ENCODE measurements around the gene C10orf71.

The C10orf71 gene

GRCh38 chr10:49321021-49321420 lies 22.1 kb downstream of the C10orf71 start:
- peaks cover 63% of the 10 kb centered on the region for H3K27me3 ChIP-seq (replicated peaks; ENCODE audit: control insufficient read depth, insufficient read depth, low read length)
- no peaks in the 10 kb centered on the region for H3K4me1 ChIP-seq (ENCODE audit: control insufficient read depth, insufficient read depth, low read length)
- H3K4me3 ChIP-seq (ENCODE audit: low read length) = no peak overlapping the region
- no peaks in the 10 kb centered on the region for H3K36me3 ChIP-seq (ENCODE audit: control insufficient read depth, insufficient read depth, low read length, severe bottlenecking)
- H3K9ac ChIP-seq (ENCODE audit: low read length) = no peak overlapping the region
- H3K9me3 ChIP-seq (ENCODE audit: control insufficient read depth, low read length) = no peaks in the 10 kb centered on the region
- no peak for DNase-seq (ENCODE audit: low read depth)

DNA sequence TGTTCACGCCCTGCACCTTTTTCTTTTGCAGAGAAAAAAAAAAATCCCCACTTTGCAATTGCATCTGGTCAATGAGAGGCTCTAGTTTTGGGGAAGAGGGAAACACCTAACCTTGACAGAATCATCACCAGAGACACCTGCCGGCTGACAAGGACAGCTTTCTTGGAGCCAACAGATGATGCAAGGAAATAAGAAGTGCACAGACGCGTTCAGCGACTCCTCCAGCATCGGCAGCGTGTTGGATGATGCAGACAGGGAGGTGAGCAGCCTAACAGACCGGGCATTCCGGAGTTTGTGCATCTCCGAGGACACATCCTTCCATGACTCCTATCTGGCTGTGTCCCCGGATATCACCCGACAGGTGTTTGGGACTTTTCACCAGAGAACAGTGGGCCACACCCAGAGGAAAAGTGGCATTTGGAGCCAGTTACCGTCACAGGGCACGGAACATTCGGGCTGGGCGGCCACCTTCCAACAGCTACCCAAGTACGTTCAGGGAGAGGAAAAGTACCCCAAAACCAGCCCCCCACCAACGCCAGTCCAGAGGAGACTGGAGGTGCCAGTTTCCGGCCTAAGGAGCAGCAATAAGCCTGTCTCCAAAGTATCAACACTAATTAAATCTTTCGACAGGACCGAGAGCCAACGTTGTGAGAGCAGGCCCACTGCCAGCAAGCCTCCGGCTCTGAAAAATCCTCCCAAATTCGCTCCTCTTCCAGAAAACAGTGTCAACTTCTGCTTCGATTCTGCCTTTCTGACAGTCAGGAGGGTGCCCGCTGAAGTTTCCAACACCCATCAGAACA lies 23.6 kb downstream of the C10orf71 start:
- peaks cover 52% of the 10 kb centered on the region for H3K27me3 ChIP-seq (replicated peaks; ENCODE audit: control insufficient read depth, insufficient read depth, low read length)

GRCh38 chr10:49323171-49323895 lies 24.4 kb downstream of the C10orf71 start:
- no peak for DNase-seq (ENCODE audit: low read depth)
- no peaks in the 10 kb centered on the region for H3K9me3 ChIP-seq (ENCODE audit: control insufficient read depth, low read length)
- no peak overlapping the region for H3K4me3 ChIP-seq (ENCODE audit: low read length)
- H3K27me3 ChIP-seq (replicated peaks; ENCODE audit: control insufficient read depth, insufficient read depth, low read length) = peaks cover 55% of the 10 kb centered on the region
- H3K9ac ChIP-seq (ENCODE audit: low read length) = no peak overlapping the region
- H3K4me1 ChIP-seq (ENCODE audit: control insufficient read depth, insufficient read depth, low read length) = no peaks in the 10 kb centered on the region
- no peaks in the 10 kb centered on the region for H3K36me3 ChIP-seq (ENCODE audit: control insufficient read depth, insufficient read depth, low read length, severe bottlenecking)

More for the DNA sequence above, 23.6 kb downstream of the C10orf71 start:
- Histone ChIP-seq H3K36me3 (ENCODE audit: control insufficient read depth, insufficient read depth, low read length, severe bottlenecking) (no peaks in the 10 kb centered on the region), H3K4me3 (ENCODE audit: low read length) (no peak overlapping the region), H3K4me1 (ENCODE audit: control insufficient read depth, insufficient read depth, low read length) (no peaks in the 10 kb centered on the region), H3K9ac (ENCODE audit: low read length) (no peak overlapping the region), H3K9me3 (ENCODE audit: control insufficient read depth, low read length) (no peaks in the 10 kb centered on the region)
- no peak for DNase-seq (ENCODE audit: low read depth)

- no peak for DNase-seq (ENCODE audit: low read depth)
- no peaks in the 10 kb centered on the region for H3K36me3 ChIP-seq (ENCODE audit: control insufficient read depth, insufficient read depth, low read length, severe bottlenecking)
- no peaks in the 10 kb centered on the region for H3K4me1 ChIP-seq (ENCODE audit: control insufficient read depth, insufficient read depth, low read length)
- H3K9me3 ChIP-seq (ENCODE audit: control insufficient read depth, low read length) = no peaks in the 10 kb centered on the region
- H3K27me3 ChIP-seq (replicated peaks; ENCODE audit: control insufficient read depth, insufficient read depth, low read length) = peaks cover 49% of the 10 kb centered on the region
- H3K9ac ChIP-seq (ENCODE audit: low read length) = no peak overlapping the region
- H3K4me3 ChIP-seq (ENCODE audit: low read length) = no peak overlapping the region
Measured at GRCh38 chr10:49323896-49324270, 24.9 kb downstream of the C10orf71 start.

GRCh38 chr10:49324711-49325110 lies 25.7 kb downstream of the C10orf71 start:
- no peaks in the 10 kb centered on the region for H3K36me3 ChIP-seq (ENCODE audit: control insufficient read depth, insufficient read depth, low read length, severe bottlenecking)
- no peak overlapping the region for H3K9ac ChIP-seq (ENCODE audit: low read length)
- H3K4me1 ChIP-seq (ENCODE audit: control insufficient read depth, insufficient read depth, low read length) = no peaks in the 10 kb centered on the region
- no peaks in the 10 kb centered on the region for H3K9me3 ChIP-seq (ENCODE audit: control insufficient read depth, low read length)
- DNase-seq (ENCODE audit: low read depth) = no peak
- H3K4me3 ChIP-seq (ENCODE audit: low read length) = no peak overlapping the region
- peaks cover 51% of the 10 kb centered on the region for H3K27me3 ChIP-seq (replicated peaks; ENCODE audit: control insufficient read depth, insufficient read depth, low read length)

DNA sequence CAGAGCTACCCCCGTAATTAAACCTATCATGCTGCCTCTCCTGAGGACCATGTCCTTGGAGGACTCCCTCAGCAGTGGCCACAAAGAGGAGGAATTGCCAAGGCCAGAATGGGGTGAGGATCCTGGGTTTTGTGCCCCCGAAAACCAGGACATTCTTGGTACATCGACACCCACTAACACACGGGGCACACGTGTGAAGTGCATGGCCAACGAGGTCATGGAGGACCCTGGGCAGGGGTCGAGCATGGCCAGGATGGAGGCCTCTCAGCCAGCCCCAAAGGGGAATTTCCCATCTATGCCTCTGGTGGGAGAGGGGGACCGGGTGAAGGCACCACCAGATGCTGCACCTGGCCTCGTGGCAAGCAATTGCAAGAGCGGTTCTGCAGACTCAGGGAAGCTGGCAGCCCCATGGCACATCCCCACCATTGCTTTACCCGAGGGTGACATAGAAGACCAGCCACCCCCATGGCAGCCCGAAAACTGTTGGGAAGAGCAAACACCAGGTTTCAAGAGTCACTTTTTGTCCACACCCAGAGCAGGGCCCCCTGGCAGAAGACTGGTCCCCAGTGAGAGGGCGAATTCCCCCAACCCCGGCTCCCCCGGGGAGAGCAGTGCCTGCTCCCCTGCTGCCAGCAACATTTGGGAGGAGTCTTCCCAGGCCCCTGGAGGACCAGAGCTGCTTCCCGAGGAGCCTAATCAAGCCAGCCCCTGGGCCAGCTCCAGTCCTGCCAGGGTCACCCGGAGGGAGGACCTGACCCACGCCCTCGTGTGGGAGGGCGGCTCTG lies 26.4 kb downstream of the C10orf71 start:
- Histone ChIP-seq H3K4me1 (ENCODE audit: control insufficient read depth, insufficient read depth, low read length) (no peaks in the 10 kb centered on the region), H3K9me3 (ENCODE audit: control insufficient read depth, low read length) (no peaks in the 10 kb centered on the region), H3K9ac (ENCODE audit: low read length) (no peak overlapping the region), H3K36me3 (ENCODE audit: control insufficient read depth, insufficient read depth, low read length, severe bottlenecking) (no peaks in the 10 kb centered on the region), H3K4me3 (ENCODE audit: low read length) (no peak overlapping the region), H3K27me3 (replicated peaks; ENCODE audit: control insufficient read depth, insufficient read depth, low read length) (peaks cover 50% of the 10 kb centered on the region)
- no peak for DNase-seq (ENCODE audit: low read depth)

- Histone ChIP-seq H3K9ac (ENCODE audit: low read length) (no peak overlapping the region), H3K27me3 (replicated peaks; ENCODE audit: control insufficient read depth, insufficient read depth, low read length) (peaks cover 49% of the 10 kb centered on the region), H3K4me1 (ENCODE audit: control insufficient read depth, insufficient read depth, low read length) (no peaks in the 10 kb centered on the region), H3K36me3 (ENCODE audit: control insufficient read depth, insufficient read depth, low read length, severe bottlenecking) (no peaks in the 10 kb centered on the region), H3K4me3 (ENCODE audit: low read length) (no peak overlapping the region), H3K9me3 (ENCODE audit: control insufficient read depth, low read length) (no peaks in the 10 kb centered on the region)
- no peak for DNase-seq (ENCODE audit: low read depth)
Measured at GRCh38 chr10:49325916-49326783, 27.2 kb downstream of the C10orf71 start.

DNA sequence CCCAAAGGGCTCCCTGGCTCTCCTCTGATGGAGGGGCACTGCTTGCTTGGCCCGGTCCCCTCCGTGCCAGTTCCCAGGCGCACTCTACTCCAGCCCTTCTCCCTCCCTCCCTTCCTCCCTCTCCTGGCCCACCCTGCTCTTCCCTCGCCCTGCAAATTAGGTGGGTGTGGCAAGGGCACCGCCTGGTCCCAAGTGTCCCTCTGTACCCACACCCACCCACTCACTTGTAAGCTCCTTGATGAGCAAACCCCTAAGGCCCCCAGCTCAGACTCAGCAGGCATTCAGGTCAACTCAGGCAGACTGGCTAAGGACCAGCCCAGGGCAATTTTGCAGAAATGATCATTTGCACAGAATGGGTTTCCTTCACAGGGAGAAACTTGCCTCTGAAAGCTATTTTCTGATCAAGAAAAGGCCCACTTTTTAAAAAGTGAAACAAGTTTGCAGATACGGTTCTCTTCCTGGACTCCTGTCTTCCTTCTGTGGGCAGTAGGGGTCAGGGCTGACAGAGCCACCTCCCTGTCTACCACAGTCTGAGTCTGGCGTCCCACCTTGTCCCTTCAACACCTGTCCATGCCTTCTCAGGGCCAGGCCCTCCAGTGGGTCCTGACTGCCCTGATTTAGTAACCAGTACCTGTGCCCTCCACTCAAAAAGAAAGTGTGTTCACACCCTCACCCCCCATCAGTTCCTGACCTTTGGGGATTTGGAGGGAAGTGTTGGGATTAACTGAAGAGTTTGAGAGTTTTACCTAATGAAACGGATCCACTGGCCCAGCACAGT lies 28.3 kb downstream of the C10orf71 start:
- H3K4me1 ChIP-seq (ENCODE audit: control insufficient read depth, insufficient read depth, low read length) = no peaks in the 10 kb centered on the region
- H3K9ac ChIP-seq (ENCODE audit: low read length) = no peak overlapping the region
- H3K4me3 ChIP-seq (ENCODE audit: low read length) = no peak overlapping the region
- DNase-seq (ENCODE audit: low read depth) = no peak
- H3K9me3 ChIP-seq (ENCODE audit: control insufficient read depth, low read length) = no peaks in the 10 kb centered on the region
- H3K36me3 ChIP-seq (ENCODE audit: control insufficient read depth, insufficient read depth, low read length, severe bottlenecking) = no peaks in the 10 kb centered on the region
- H3K27me3 ChIP-seq (replicated peaks; ENCODE audit: control insufficient read depth, insufficient read depth, low read length) = peaks cover 40% of the 10 kb centered on the region

DNA sequence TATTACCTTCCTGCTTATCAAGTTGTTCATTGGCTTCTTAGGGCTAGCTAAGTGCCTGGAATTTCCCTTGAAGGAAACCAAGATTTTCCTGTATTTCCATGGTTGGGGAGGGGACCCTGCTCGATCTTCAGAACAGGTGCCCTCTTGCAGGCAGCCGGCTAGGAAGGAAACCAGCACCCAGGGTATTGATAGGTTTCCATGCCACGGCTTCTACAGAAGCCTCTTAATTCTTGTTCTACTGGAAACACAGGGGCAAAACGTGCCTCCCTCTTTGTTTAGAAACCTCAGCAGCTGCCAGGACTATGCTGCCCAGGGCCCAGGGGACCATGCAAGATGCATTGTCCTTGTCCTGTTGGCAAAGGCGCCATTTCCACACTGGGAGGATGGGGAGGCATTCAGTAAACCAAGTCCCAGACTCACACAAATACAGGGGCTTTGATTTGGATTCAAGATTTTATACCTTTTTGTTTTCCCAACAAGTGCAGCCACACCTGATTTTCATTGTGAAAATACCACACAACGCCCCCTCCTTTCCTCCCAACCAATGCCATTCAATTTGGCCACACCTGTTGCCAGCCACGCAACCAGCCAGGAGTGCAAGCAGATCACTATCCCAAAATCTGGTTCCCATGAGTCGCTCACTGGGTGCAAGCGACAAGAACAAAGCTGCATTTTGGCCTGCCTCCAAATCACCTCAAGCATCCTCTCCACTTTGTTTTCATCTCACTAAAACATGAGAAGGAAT lies 29.6 kb downstream of the C10orf71 start:
- H3K27me3 ChIP-seq (replicated peaks; ENCODE audit: control insufficient read depth, insufficient read depth, low read length) = peaks cover 31% of the 10 kb centered on the region
- H3K4me1 ChIP-seq (ENCODE audit: control insufficient read depth, insufficient read depth, low read length) = no peaks in the 10 kb centered on the region
- H3K9me3 ChIP-seq (ENCODE audit: control insufficient read depth, low read length) = no peaks in the 10 kb centered on the region
- H3K4me3 ChIP-seq (ENCODE audit: low read length) = no peak overlapping the region
- H3K9ac ChIP-seq (ENCODE audit: low read length) = no peak overlapping the region
- no peaks in the 10 kb centered on the region for H3K36me3 ChIP-seq (ENCODE audit: control insufficient read depth, insufficient read depth, low read length, severe bottlenecking)
- DNase-seq (ENCODE audit: low read depth) = no peak

DNA sequence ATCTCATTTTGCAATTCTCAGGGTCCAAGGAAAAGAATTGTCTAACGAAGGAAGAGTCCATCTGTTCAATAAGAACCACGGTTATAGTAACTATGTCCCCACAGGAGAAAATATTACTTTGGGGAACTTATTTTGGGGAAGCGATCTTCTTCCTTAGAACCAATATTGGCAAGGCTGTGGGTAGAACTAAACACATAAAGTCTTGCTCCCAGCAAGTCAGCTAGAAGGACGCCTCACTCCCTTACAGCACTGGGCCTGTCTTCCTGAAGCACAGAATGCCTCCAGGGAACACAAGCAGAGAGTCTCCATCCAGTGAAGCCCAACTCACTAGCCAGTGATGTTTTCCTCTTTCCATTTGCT lies 30.2 kb downstream of the C10orf71 start:
- DNase-seq (ENCODE audit: low read depth) = no peak
- H3K9me3 ChIP-seq (ENCODE audit: control insufficient read depth, low read length) = no peaks in the 10 kb centered on the region

More for the DNA sequence above, 30.2 kb downstream of the C10orf71 start:
- Histone ChIP-seq H3K4me3 (ENCODE audit: low read length) (no peak overlapping the region), H3K9ac (ENCODE audit: low read length) (no peak overlapping the region), H3K27me3 (replicated peaks; ENCODE audit: control insufficient read depth, insufficient read depth, low read length) (peaks cover 25% of the 10 kb centered on the region), H3K36me3 (ENCODE audit: control insufficient read depth, insufficient read depth, low read length, severe bottlenecking) (no peaks in the 10 kb centered on the region), H3K4me1 (ENCODE audit: control insufficient read depth, insufficient read depth, low read length) (no peaks in the 10 kb centered on the region)

Measured in adipocyte (in vitro differentiated cells).